K562 (cell line): ENCODE data around the gene COL6A6. TPM values are rescaled to one million over a fixed set of nuclear protein-coding genes. Genes with fewer than 3 reads are reported as not detected.

ENCODE experiments used
- ATAC-seq: fragments of 200-7000 bp; cut with Tn5 transposase; 3 replicates; pipeline ENCODE4 v1.9.1; 2020; ENCODE audit warnings: moderate library complexity
- BruUV-seq: library from RNA; stranded (reverse); fragments of 400-500 nt; replicated peaks from 2 replicates; lab custom pipeline; 2021; lab: Mats Ljungman, UMichigan
- CTCF ChIA-PET: fragments of 300-600 bp; formaldehyde crosslinking; extraction: SDS; loops from one replicate; lab custom pipeline; 2021; ENCODE audit warnings: low intra/inter-chr PET ratio; lab: Yijun Ruan, JAX
- POLR2A ChIA-PET: fragments of 300-600, 350-650 bp; sonication (Branson Sonifier 250); formaldehyde crosslinking; extraction: SDS; loops from one replicate; lab custom pipeline; 2021; ENCODE audit warnings: antibody characterized with exemption, inconsistent platforms; lab: Yijun Ruan, JAX
- DNase-seq, 4 experiments: peaks; one replicate each; pipeline versions ENCODE4 v3.0.0 to v3.0.0-alpha.2; 2011 to 2018; ENCODE audit warnings: low spot score in 3 of 4, mixed read lengths in 3 of 4; ENCODE audit errors: extremely low read depth in 1 of 4
- FAIRE-seq: peaks from 2 replicates; lab custom pipeline; 2011; peaks lifted over from hg19 to GRCh38; lab: Jason Lieb, UNC
- H2AFZ ChIP-seq: 2 replicates; pipeline ENCODE4 v1.6.0; 2011; ENCODE audit warnings: low read depth, low read length, control low read depth, inconsistent platforms
- H3K27ac ChIP-seq: fragments of 200-600 bp; 3 replicates; pipeline ENCODE4 v1.8.0; 2011; ENCODE audit warnings: low read depth, mild to moderate bottlenecking, control low read depth, inconsistent platforms, low read length, moderate library complexity, mixed read lengths; ENCODE audit errors: extremely low read depth
- H3K27me3 ChIP-seq, 2 experiments: fragments of 300-600 bp in 1 of 2; 2 replicates in 1 of 2; 3 replicates in 1 of 2; pipeline versions ENCODE4 v1.6.0 to v1.8.0; 2011; ENCODE audit warnings: inconsistent platforms in 2 of 2, low read length in 2 of 2, mild to moderate bottlenecking in 1 of 2, mixed read lengths in 1 of 2, moderate library complexity in 1 of 2; ENCODE audit not compliant: control insufficient read depth in 2 of 2, insufficient read depth in 2 of 2
- H3K36me3 ChIP-seq: fragments of 300-600 bp; 3 replicates; pipeline ENCODE4 v1.8.0; 2011; ENCODE audit warnings: mild to moderate bottlenecking, low read length, inconsistent platforms; ENCODE audit not compliant: control insufficient read depth, insufficient read depth
- H3K4me1 ChIP-seq, 2 experiments: fragments of 200-600 bp in 1 of 2; replicated peaks in 1 of 2; 2 replicates in 1 of 2; 3 replicates in 1 of 2; pipeline versions ENCODE4 v1.5.1 to v1.8.0; 2011; ENCODE audit warnings: inconsistent platforms in 2 of 2, low read length in 2 of 2, mild to moderate bottlenecking in 1 of 2, mixed read lengths in 1 of 2, moderate library complexity in 1 of 2; ENCODE audit not compliant: control insufficient read depth in 2 of 2, insufficient read depth in 2 of 2
- H3K4me2 ChIP-seq: 2 replicates; pipeline ENCODE4 v1.6.1; 2011; ENCODE audit warnings: low read length, control low read depth, inconsistent platforms, mixed read lengths; ENCODE audit not compliant: insufficient read depth
- H3K4me3 ChIP-seq: fragments of 200-600 bp; sonication (generic), shearing (Covaris generic); 2 replicates; pipeline ENCODE4 v1.5.1; 2016; ENCODE audit warnings: control low read depth, inconsistent platforms
- H3K79me2 ChIP-seq: fragments of 200-600 bp; 3 replicates; pipeline ENCODE4 v1.8.0; 2011; ENCODE audit warnings: low read length, inconsistent platforms; ENCODE audit not compliant: control insufficient read depth, insufficient read depth
- H3K9ac ChIP-seq, 2 experiments: 2 replicates each; pipeline versions ENCODE4 v1.6.0 to v1.6.1; 2011; ENCODE audit warnings: low read depth in 2 of 2, low read length in 2 of 2, control low read depth in 1 of 2, inconsistent platforms in 1 of 2, mild to moderate bottlenecking in 1 of 2, mixed read lengths in 1 of 2; ENCODE audit not compliant: insufficient read depth in 1 of 2
- H3K9me1 ChIP-seq: one replicate; pipeline ENCODE4 v1.6.0; 2011; ENCODE audit warnings: inconsistent platforms, mild to moderate bottlenecking, low read length, moderate library complexity; ENCODE audit not compliant: control insufficient read depth, insufficient read depth
- H3K9me3 ChIP-seq: replicated peaks from 2 replicates; pipeline ENCODE4 v1.5.1; 2011; ENCODE audit warnings: low read depth, low read length, inconsistent platforms; ENCODE audit not compliant: control insufficient read depth, insufficient read depth
- H4K20me1 ChIP-seq: replicated peaks from 2 replicates; pipeline ENCODE4 v1.6.1; 2011; ENCODE audit warnings: low read length, inconsistent platforms, mixed read lengths; ENCODE audit not compliant: control insufficient read depth, insufficient read depth
- ARID2 ChIP-seq: fragments of 450-650 bp; IDR thresholded peaks from 2 replicates; pipeline ENCODE4 v1.6.1; 2017; ENCODE audit warnings: antibody characterized with exemption, mild to moderate bottlenecking
- ESRRA ChIP-seq: fragments of 450-650 bp; IDR thresholded peaks from 2 replicates; pipeline ENCODE4 v1.6.1; 2014; ENCODE audit warnings: low read depth, mild to moderate bottlenecking, moderate library complexity, borderline replicate concordance
- FUS ChIP-seq: fragments of 200-400 bp; formaldehyde crosslinking; optimal IDR thresholded peaks from 2 replicates; pipeline ENCODE3; 2017; ENCODE audit warnings: low read depth, low read length
- HNRNPH1 ChIP-seq: fragments of 200-400 bp; formaldehyde crosslinking; optimal IDR thresholded peaks from 2 replicates; pipeline ENCODE3; 2017; ENCODE audit warnings: low read depth, mild to moderate bottlenecking, low read length, moderate library complexity
- KDM5B ChIP-seq: fragments of 200-600 bp; sonication (generic); IDR thresholded peaks from 2 replicates; pipeline ENCODE4 v1.6.1; 2012; ENCODE audit warnings: low read depth, mild to moderate bottlenecking, moderate library complexity, low read length, control low read depth, inconsistent platforms; ENCODE audit not compliant: insufficient replicate concordance
- MCM2 ChIP-seq: fragments of 450-650 bp; IDR thresholded peaks from 2 replicates; pipeline ENCODE4 v1.6.1; 2017; ENCODE audit warnings: low read depth, mild to moderate bottlenecking
- NCOA2 ChIP-seq, 2 experiments: fragments of 450-650 bp; IDR thresholded peaks; 2 replicates each; pipeline ENCODE4 v1.6.1; 2018; ENCODE audit warnings: mild to moderate bottlenecking in 2 of 2, moderate library complexity in 1 of 2; ENCODE audit not compliant: partially characterized antibody in 2 of 2
- SAFB ChIP-seq: fragments of 200-400 bp; formaldehyde crosslinking; IDR thresholded peaks from 2 replicates; pipeline ENCODE4 v1.6.1; 2017; ENCODE audit warnings: low read depth, low read length, borderline replicate concordance
- TAF1 ChIP-seq: IDR thresholded peaks from 2 replicates; pipeline ENCODE4 v1.6.1; 2011; ENCODE audit warnings: mild to moderate bottlenecking, low read length, moderate library complexity; ENCODE audit not compliant: insufficient read depth, control insufficient read depth, severe bottlenecking; ENCODE audit errors: extremely low read depth
- TCF7 ChIP-seq: sonication (generic); IDR thresholded peaks from 2 replicates; pipeline ENCODE4 v1.6.1; 2016; ENCODE audit warnings: antibody characterized with exemption, borderline replicate concordance
- THRAP3 ChIP-seq: fragments of 450-650 bp; IDR thresholded peaks from 2 replicates; pipeline ENCODE4 v1.6.1; 2016; ENCODE audit warnings: mild to moderate bottlenecking, inconsistent platforms, borderline replicate concordance
- ZBTB40 ChIP-seq, 2 experiments: fragments of 450-650 bp in 1 of 2; sonication (generic) in 1 of 2; formaldehyde crosslinking in 1 of 2; IDR thresholded peaks; 2 replicates each; pipeline versions ENCODE4 v1.7.1 to v1.9.0; 2016 to 2022; ENCODE audit warnings: inconsistent platforms in 1 of 2, mild to moderate bottlenecking in 1 of 2, missing genetic modification reagents in 1 of 2
- ZNF41 ChIP-seq: fragments of 250-450 bp; sonication (Bioruptor Pico); conservative IDR thresholded peaks from 2 replicates; pipeline ENCODE4 v1.4.0; 2020; ENCODE audit warnings: mild to moderate bottlenecking
- whole genome bisulfite sequencing: fragments of 100-300 bp; shearing (Covaris generic); methylation state at CpG from one replicate; pipeline ENCODE4 v1.1.6; 2016; ENCODE audit warnings: low coverage, mixed read lengths; ENCODE audit not compliant: insufficient coverage; ENCODE audit errors: missing lambda C conversion rate; 5-methylcytosine and 5-hydroxymethylcytosine counted together
- in situ Hi-C: fragments of 300-500 bp; cut with MboI; formaldehyde crosslinking; loops from 4 replicates; pipeline ENCODE4 v1.15.0; 2018; ENCODE audit warnings: inconsistent platforms, mixed read lengths
- intact Hi-C: fragments of 100-400 bp; cut with micrococcal nuclease; formaldehyde crosslinking; loops from 2 replicates; pipeline ENCODE4 v1.14.2; 2022
- polyA plus RNA-seq, 8 experiments: library from polyadenylated mRNA; depleted of rRNA in 4 of 8; stranded (reverse) in 5 of 8; unstranded in 3 of 8; fragments of >200 nt; fragmentation: Nextera tagmentation in 2 of 8; fragmentation: Illumina TruSeq in 1 of 8; extraction: Ambion mirVana in 2 of 8; extraction: Trizol in 1 of 8; gene quantifications; 2 replicates each; pipeline versions ENCODE4 v1.2.1 to v1.2.3, GENCODE V29; 2011 to 2014; ENCODE audit warnings: inconsistent platforms in 1 of 8, missing spikeins in 1 of 8
- total RNA-seq, 7 experiments: library from RNA; depleted of rRNA in 6 of 7; stranded (reverse); fragments of >200 nt in 6 of 7; fragmentation: Illumina TruSeq in 2 of 7; extraction: Trizol in 2 of 7; gene quantifications; 2 replicates each; pipeline versions ENCODE4 v1.2.1 to v1.2.3, GENCODE V29; 2011 to 2021; ENCODE audit warnings: low replicate concordance in 1 of 7

Gene COL6A6
- total and polyA plus RNA-seq, 9 of the 15 experiments (the other 6 are each of a cell fraction or from before 2014, with no cell fraction given), result 0.03 to 0.04 (median 0.03) TPM; not detected in 4

GRCh38 chr3:130488288-130488687, 28.7 kb upstream of the COL6A6 start:
- Histone ChIP-seq H3K4me2 (no peak overlapping the region), H3K9me1 (no peaks in the 10 kb centered on the region), H3K27me3 (no peaks in the 10 kb centered on the region), H3K79me2 (no peaks in the 10 kb centered on the region), H3K4me1 (no peaks in the 10 kb centered on the region; a peak in 1 of 5 replicates), H3K4me3 (no peak overlapping the region), H3K27ac (no peak overlapping the region), H4K20me1 (no peaks in the 10 kb centered on the region), H3K9me3 (no peaks in the 10 kb centered on the region), H2AFZ (no peak overlapping the region), H3K9ac (no peak overlapping the region), H3K36me3 (0 out of 3 replicates have a peak, but pooled peaks cover 4% of the 10 kb centered on the region)
- no peak for ATAC-seq
- POLR2A ChIA-PET, result no interaction called here
- in situ Hi-C loops (no loop called here), intact Hi-C loops (no loop called here)
- 47% methylated on average over 1 of the region's 1 CpG for WGBS
- CTCF ChIA-PET, result no interaction called here
- no peak for DNase-seq
- no peak for FAIRE-seq
- no TSS peak for BruUV-seq
- TF ChIP-seq ARID2, result no peak
- TF ChIP-seq TAF1, result no peak
- no peak for TF ChIP-seq ZBTB40 (IDR thresholded peaks at IDR 0.05)
- TF ChIP-seq ZBTB40 (CRISPR knock-in tag; IDR thresholded peaks at IDR 0.05), result no peak
- no peak for TF ChIP-seq MCM2
- TF ChIP-seq FUS, result no peak
- no peak for TF ChIP-seq THRAP3
- TF ChIP-seq TCF7, result no peak
- TF ChIP-seq NCOA2 (IDR thresholded peaks at IDR 0.05; ENCODE audit: partially characterized antibody in 2 of 2), result no peak
- TF ChIP-seq ZNF41, result no peak
- no peak for TF ChIP-seq KDM5B
- no peak for TF ChIP-seq ESRRA
- TF ChIP-seq SAFB, result no peak
- TF ChIP-seq HNRNPH1, result no peak
